Measurements from ENCODE around the gene KCMF1.

GRCh38 chr2:84980263-84980983 is 9.5 kb downstream of the KCMF1 start:
- TF ChIP-seq EZH2 (IDR thresholded peaks at IDR 0.05; ENCODE audit: borderline replicate concordance, control insufficient read depth, low read depth, low read length) (no peak), GABPA (IDR thresholded peaks at IDR 0.05; ENCODE audit: low read depth) (no peak), ZNF274 (IDR thresholded peaks at IDR 0.05; ENCODE audit: insufficient read depth, insufficient read length) (no peak), CTCF (IDR thresholded peaks at IDR 0.05 in 2 of 3, conservative IDR thresholded peaks at IDR 0.05 in 1 of 3; ENCODE audit: control insufficient read depth in 2 of 3, extremely low read depth in 1 of 3, insufficient read depth in 1 of 3, low read depth in 3 of 3, low read length in 3 of 3) (no peak), POLR2AphosphoS5 (IDR thresholded peaks at IDR 0.05; ENCODE audit: low read length) (no peak), YBX1 (IDR thresholded peaks at IDR 0.05) (no peak), POLR2AphosphoS2 (IDR thresholded peaks at IDR 0.05; ENCODE audit: low read depth, low read length) (no peak), CHD1 (IDR thresholded peaks at IDR 0.05; ENCODE audit: low read depth, low read length) (no peak), KDM1A (IDR thresholded peaks at IDR 0.05; ENCODE audit: borderline replicate concordance) (no peak), SMAD1 (IDR thresholded peaks at IDR 0.05; ENCODE audit: low read depth, partially characterized antibody) (no peak)
- TF ChIP-seq, protein P1, sequence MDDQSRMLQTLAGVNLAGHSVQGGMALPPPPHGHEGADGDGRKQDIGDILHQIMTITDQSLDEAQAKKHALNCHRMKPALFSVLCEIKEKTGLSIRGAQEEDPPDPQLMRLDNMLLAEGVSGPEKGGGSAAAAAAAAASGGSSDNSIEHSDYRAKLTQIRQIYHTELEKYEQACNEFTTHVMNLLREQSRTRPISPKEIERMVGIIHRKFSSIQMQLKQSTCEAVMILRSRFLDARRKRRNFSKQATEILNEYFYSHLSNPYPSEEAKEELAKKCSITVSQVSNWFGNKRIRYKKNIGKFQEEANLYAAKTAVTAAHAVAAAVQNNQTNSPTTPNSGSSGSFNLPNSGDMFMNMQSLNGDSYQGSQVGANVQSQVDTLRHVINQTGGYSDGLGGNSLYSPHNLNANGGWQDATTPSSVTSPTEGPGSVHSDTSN (IDR thresholded peaks at IDR 0.05; ENCODE audit: insufficient replicate concordance, low read depth, low read length): no peak
- TF ChIP-seq, protein P2, sequence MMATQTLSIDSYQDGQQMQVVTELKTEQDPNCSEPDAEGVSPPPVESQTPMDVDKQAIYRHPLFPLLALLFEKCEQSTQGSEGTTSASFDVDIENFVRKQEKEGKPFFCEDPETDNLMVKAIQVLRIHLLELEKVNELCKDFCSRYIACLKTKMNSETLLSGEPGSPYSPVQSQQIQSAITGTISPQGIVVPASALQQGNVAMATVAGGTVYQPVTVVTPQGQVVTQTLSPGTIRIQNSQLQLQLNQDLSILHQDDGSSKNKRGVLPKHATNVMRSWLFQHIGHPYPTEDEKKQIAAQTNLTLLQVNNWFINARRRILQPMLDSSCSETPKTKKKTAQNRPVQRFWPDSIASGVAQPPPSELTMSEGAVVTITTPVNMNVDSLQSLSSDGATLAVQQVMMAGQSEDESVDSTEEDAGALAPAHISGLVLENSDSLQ (IDR thresholded peaks at IDR 0.05): no peak
- TF ChIP-seq, protein P3, sequence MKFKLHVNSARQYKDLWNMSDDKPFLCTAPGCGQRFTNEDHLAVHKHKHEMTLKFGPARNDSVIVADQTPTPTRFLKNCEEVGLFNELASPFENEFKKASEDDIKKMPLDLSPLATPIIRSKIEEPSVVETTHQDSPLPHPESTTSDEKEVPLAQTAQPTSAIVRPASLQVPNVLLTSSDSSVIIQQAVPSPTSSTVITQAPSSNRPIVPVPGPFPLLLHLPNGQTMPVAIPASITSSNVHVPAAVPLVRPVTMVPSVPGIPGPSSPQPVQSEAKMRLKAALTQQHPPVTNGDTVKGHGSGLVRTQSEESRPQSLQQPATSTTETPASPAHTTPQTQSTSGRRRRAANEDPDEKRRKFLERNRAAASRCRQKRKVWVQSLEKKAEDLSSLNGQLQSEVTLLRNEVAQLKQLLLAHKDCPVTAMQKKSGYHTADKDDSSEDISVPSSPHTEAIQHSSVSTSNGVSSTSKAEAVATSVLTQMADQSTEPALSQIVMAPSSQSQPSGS (IDR thresholded peaks at IDR 0.05; ENCODE audit: low read length): no peak
- TF ChIP-seq, protein P4, sequence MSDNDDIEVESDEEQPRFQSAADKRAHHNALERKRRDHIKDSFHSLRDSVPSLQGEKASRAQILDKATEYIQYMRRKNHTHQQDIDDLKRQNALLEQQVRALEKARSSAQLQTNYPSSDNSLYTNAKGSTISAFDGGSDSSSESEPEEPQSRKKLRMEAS (IDR thresholded peaks at IDR 0.05; ENCODE audit: low read depth, low read length): no peak
